HepG2 (cell line): ENCODE results near the gene SLC19A3. TPM values are rescaled to one million over a fixed set of nuclear protein-coding genes. Genes with fewer than 3 reads are reported as not detected.

Source experiments
- FOXA3 ChIP-seq: IDR thresholded peaks from 2 replicates; pipeline ENCODE4 v1.6.1; 2016; ENCODE audit warnings: missing genetic modification reagents, missing compliant biosample characterization
- FOXK2 ChIP-seq: fragments of 450-650 bp; IDR thresholded peaks from 2 replicates; pipeline ENCODE4 v1.6.1; 2016
- HDAC6 ChIP-seq: fragments of 200-600 bp; sonication (generic); IDR thresholded peaks from 2 replicates; pipeline ENCODE4 v1.7.0; 2017; ENCODE audit warnings: mild to moderate bottlenecking, antibody characterized with exemption, low read length, low read depth
- IRF2 ChIP-seq: IDR thresholded peaks from 2 replicates; pipeline ENCODE4 v1.6.1; 2018; ENCODE audit warnings: missing genetic modification reagents, missing compliant biosample characterization
- JUN ChIP-seq: sonication (generic); formaldehyde crosslinking; IDR thresholded peaks from 2 replicates; pipeline ENCODE4 v1.4.0; 2020; ENCODE audit warnings: mild to moderate bottlenecking, missing genetic modification reagents
- PAF1 ChIP-seq: IDR thresholded peaks from 2 replicates; pipeline ENCODE4 v1.6.1; 2016; ENCODE audit warnings: missing genetic modification reagents, missing compliant biosample characterization
- SAP130 ChIP-seq: IDR thresholded peaks from 2 replicates; pipeline ENCODE4 v1.6.1; 2016; ENCODE audit warnings: low read depth
- SNAI1 ChIP-seq: sonication (generic); formaldehyde crosslinking; IDR thresholded peaks from 2 replicates; pipeline ENCODE4 v1.5.0; 2020; ENCODE audit warnings: mild to moderate bottlenecking, missing genetic modification reagents, borderline replicate concordance
- SP5 ChIP-seq: IDR thresholded peaks from 2 replicates; pipeline ENCODE4 v1.6.1; 2016; ENCODE audit warnings: low read depth, borderline replicate concordance
- TEAD3 ChIP-seq: optimal IDR thresholded peaks from 2 replicates; pipeline ENCODE3; 2016; ENCODE audit warnings: borderline replicate concordance
- TOPORS ChIP-seq: sonication (generic); formaldehyde crosslinking; IDR thresholded peaks from 2 replicates; pipeline ENCODE4 v1.8.0; 2023; ENCODE audit warnings: mild to moderate bottlenecking, missing genetic modification reagents
- ZFP36 ChIP-seq: fragments of 150-350 bp; IDR thresholded peaks from 2 replicates; pipeline ENCODE4 v1.6.1; 2018; ENCODE audit warnings: borderline replicate concordance, low read length, low read depth; ENCODE audit not compliant: partially characterized antibody
- ZNF230 ChIP-seq: sonication (generic); formaldehyde crosslinking; IDR thresholded peaks from 2 replicates; pipeline ENCODE4 v1.4.0; 2020; ENCODE audit warnings: mild to moderate bottlenecking, missing genetic modification reagents
- ZNF570 ChIP-seq: sonication (generic); formaldehyde crosslinking; IDR thresholded peaks from 2 replicates; pipeline ENCODE4 v1.4.0; 2020; ENCODE audit warnings: mild to moderate bottlenecking, missing genetic modification reagents, borderline replicate concordance
- ZNF605 ChIP-seq: sonication (generic); formaldehyde crosslinking; IDR thresholded peaks from 2 replicates; pipeline ENCODE4 v1.8.0; 2022; ENCODE audit warnings: mild to moderate bottlenecking, missing genetic modification reagents
- ZNF629 ChIP-seq: sonication (generic); formaldehyde crosslinking; conservative IDR thresholded peaks from 2 replicates; pipeline ENCODE4 v1.5.0; 2020; ENCODE audit warnings: missing genetic modification reagents
- ZNF670 ChIP-seq: sonication (generic); formaldehyde crosslinking; IDR thresholded peaks from 2 replicates; pipeline ENCODE4 v1.8.0; 2022; ENCODE audit warnings: mild to moderate bottlenecking, missing genetic modification reagents, borderline replicate concordance
- polyA plus RNA-seq, 8 experiments: library from polyadenylated mRNA; depleted of rRNA in 3 of 8; stranded (reverse) in 7 of 8; unstranded in 1 of 8; fragments of >200 nt; fragmentation: Illumina TruSeq in 4 of 8; extraction: Trizol in 4 of 8; gene quantifications; 2 replicates each; pipeline versions ENCODE4 v1.2.1 to v1.2.3, GENCODE V29; 2011 to 2016; ENCODE audit warnings: low read depth in 4 of 8, missing spikeins in 1 of 8, mixed read lengths in 1 of 8; ENCODE audit not compliant: insufficient read depth in 1 of 8
- total RNA-seq, 5 experiments: library from RNA; depleted of rRNA; stranded (reverse); fragments of >200 nt; fragmentation: Illumina TruSeq; extraction: Trizol; gene quantifications; 2 replicates each; pipeline ENCODE4 v1.2.3, GENCODE V29; 2016; ENCODE audit warnings: low read depth in 1 of 5
- TF ChIP-seq, protein P1 (sequence below): sonication (generic); formaldehyde crosslinking; conservative IDR thresholded peaks from 2 replicates; pipeline ENCODE4 v1.4.0; 2020; ENCODE audit warnings: missing genetic modification reagents
- TF ChIP-seq, protein P2 (sequence below): IDR thresholded peaks from 2 replicates; pipeline ENCODE4 v1.4.0; 2020; ENCODE audit warnings: mild to moderate bottlenecking, missing genetic modification reagents
- TF ChIP-seq, protein P3 (sequence below): sonication (generic); formaldehyde crosslinking; IDR thresholded peaks from 2 replicates; pipeline ENCODE4 v1.5.0; 2020; ENCODE audit warnings: missing genetic modification reagents
- TF ChIP-seq, protein P4 (sequence below): IDR thresholded peaks from 2 replicates; pipeline ENCODE4 v1.6.1; 2012; ENCODE audit warnings: inconsistent platforms
- TF ChIP-seq, protein P5 (sequence below): sonication (generic); IDR thresholded peaks from 2 replicates; pipeline ENCODE4 v1.6.1; 2016; ENCODE audit warnings: low read depth, borderline replicate concordance
- TF ChIP-seq, protein P6 (sequence below): IDR thresholded peaks from 2 replicates; pipeline ENCODE4 v1.6.1; 2016; ENCODE audit warnings: low read depth

Gene SLC19A3
- total and polyA plus RNA-seq, 2 of the 13 experiments (the other 11 are each of a cell fraction or from before 2014, with no cell fraction given), result 2.3 to 5.2 TPM

DNA sequence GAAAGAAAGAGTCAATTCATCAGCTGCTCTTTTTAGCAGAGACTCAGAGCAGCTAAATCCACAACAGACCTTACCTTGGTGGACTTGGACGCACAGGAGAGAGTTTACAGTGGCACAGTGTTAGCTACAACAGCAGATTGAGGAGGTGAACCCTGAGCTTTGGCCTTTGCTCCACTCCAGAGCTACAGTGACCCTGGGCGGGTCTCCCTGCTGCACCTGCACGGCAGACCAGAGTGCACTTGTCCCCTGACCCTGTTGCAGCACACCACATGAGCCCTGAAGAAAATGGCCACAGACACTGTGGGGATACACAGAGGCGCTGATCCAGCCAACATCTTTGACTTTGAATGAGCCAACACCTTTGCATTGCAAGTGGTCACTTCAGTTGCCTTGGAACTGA, 11.0 kb downstream of the SLC19A3 start (continued):
- TF ChIP-seq, protein P1, sequence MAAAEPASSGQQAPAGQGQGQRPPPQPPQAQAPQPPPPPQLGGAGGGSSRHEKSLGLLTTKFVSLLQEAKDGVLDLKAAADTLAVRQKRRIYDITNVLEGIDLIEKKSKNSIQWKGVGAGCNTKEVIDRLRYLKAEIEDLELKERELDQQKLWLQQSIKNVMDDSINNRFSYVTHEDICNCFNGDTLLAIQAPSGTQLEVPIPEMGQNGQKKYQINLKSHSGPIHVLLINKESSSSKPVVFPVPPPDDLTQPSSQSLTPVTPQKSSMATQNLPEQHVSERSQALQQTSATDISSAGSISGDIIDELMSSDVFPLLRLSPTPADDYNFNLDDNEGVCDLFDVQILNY (CRISPR knock-in tag), result no peak
- TF ChIP-seq JUN (CRISPR knock-in tag), result 0 out of 2 replicates have a peak, but pooled peaks have one; percentile 41
- TF ChIP-seq TEAD3, result peak; percentile 37
- TF ChIP-seq ZFP36, result no peak
- TF ChIP-seq ZNF629, result no peak
- TF ChIP-seq SP5 (CRISPR knock-in tag), result peak; percentile 70
- 0 out of 2 replicates have a peak, but pooled peaks have one; percentile 39 for TF ChIP-seq SNAI1 (CRISPR knock-in tag)
- TF ChIP-seq ZNF230 (CRISPR knock-in tag), result peak; percentile 31; the same call in 1 of the 2 replicates
- peak; percentile 36; the same call in 1 of the 2 replicates for TF ChIP-seq ZNF605 (CRISPR knock-in tag)
- peak; percentile 43 for TF ChIP-seq FOXA3
- TF ChIP-seq ZNF670, result peak; percentile 96
- TF ChIP-seq, protein P2, sequence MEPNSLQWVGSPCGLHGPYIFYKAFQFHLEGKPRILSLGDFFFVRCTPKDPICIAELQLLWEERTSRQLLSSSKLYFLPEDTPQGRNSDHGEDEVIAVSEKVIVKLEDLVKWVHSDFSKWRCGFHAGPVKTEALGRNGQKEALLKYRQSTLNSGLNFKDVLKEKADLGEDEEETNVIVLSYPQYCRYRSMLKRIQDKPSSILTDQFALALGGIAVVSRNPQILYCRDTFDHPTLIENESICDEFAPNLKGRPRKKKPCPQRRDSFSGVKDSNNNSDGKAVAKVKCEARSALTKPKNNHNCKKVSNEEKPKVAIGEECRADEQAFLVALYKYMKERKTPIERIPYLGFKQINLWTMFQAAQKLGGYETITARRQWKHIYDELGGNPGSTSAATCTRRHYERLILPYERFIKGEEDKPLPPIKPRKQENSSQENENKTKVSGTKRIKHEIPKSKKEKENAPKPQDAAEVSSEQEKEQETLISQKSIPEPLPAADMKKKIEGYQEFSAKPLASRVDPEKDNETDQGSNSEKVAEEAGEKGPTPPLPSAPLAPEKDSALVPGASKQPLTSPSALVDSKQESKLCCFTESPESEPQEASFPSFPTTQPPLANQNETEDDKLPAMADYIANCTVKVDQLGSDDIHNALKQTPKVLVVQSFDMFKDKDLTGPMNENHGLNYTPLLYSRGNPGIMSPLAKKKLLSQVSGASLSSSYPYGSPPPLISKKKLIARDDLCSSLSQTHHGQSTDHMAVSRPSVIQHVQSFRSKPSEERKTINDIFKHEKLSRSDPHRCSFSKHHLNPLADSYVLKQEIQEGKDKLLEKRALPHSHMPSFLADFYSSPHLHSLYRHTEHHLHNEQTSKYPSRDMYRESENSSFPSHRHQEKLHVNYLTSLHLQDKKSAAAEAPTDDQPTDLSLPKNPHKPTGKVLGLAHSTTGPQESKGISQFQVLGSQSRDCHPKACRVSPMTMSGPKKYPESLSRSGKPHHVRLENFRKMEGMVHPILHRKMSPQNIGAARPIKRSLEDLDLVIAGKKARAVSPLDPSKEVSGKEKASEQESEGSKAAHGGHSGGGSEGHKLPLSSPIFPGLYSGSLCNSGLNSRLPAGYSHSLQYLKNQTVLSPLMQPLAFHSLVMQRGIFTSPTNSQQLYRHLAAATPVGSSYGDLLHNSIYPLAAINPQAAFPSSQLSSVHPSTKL (CRISPR knock-in tag), result peak; percentile 87
- TF ChIP-seq IRF2, result peak; percentile 51; the same call in 1 of the 2 replicates
- TF ChIP-seq, protein P3, sequence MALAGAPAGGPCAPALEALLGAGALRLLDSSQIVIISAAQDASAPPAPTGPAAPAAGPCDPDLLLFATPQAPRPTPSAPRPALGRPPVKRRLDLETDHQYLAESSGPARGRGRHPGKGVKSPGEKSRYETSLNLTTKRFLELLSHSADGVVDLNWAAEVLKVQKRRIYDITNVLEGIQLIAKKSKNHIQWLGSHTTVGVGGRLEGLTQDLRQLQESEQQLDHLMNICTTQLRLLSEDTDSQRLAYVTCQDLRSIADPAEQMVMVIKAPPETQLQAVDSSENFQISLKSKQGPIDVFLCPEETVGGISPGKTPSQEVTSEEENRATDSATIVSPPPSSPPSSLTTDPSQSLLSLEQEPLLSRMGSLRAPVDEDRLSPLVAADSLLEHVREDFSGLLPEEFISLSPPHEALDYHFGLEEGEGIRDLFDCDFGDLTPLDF, result no peak
- TF ChIP-seq FOXK2, result no peak
- TF ChIP-seq SAP130 (CRISPR knock-in tag), result peak; percentile 34; the same call in 1 of the 2 replicates
- 0 out of 2 replicates have a peak, but pooled peaks have one; percentile 24 for TF ChIP-seq TOPORS (CRISPR knock-in tag)
- no peak for TF ChIP-seq ZNF570 (CRISPR knock-in tag)
- TF ChIP-seq, protein P4, sequence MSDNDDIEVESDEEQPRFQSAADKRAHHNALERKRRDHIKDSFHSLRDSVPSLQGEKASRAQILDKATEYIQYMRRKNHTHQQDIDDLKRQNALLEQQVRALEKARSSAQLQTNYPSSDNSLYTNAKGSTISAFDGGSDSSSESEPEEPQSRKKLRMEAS, result peak; percentile 70
- no peak for TF ChIP-seq PAF1 (CRISPR knock-in tag)
- TF ChIP-seq, protein P5, sequence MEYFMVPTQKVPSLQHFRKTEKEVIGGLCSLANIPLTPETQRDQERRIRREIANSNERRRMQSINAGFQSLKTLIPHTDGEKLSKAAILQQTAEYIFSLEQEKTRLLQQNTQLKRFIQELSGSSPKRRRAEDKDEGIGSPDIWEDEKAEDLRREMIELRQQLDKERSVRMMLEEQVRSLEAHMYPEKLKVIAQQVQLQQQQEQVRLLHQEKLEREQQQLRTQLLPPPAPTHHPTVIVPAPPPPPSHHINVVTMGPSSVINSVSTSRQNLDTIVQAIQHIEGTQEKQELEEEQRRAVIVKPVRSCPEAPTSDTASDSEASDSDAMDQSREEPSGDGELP, result peak; percentile 52; the same call in 1 of the 2 replicates
- TF ChIP-seq HDAC6, result no peak
- TF ChIP-seq, protein P6, sequence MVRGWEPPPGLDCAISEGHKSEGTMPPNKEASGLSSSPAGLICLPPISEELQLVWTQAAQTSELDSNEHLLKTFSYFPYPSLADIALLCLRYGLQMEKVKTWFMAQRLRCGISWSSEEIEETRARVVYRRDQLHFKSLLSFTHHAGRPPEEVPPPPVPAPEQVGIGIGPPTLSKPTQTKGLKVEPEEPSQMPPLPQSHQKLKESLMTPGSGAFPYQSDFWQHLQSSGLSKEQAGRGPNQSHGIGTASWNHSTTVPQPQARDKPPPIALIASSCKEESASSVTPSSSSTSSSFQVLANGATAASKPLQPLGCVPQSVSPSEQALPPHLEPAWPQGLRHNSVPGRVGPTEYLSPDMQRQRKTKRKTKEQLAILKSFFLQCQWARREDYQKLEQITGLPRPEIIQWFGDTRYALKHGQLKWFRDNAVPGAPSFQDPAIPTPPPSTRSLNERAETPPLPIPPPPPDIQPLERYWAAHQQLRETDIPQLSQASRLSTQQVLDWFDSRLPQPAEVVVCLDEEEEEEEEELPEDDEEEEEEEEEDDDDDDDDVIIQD (CRISPR knock-in tag), result peak; percentile 66; the same call in 1 of the 2 replicates
